Umbilical cord (tissue), 2 donors: ENCODE measurements around the gene ARHGAP29. TPM values are rescaled to one million over a fixed set of nuclear protein-coding genes. Genes with fewer than 3 reads are reported as not detected.
A peak's percentile ranks its signal among the peaks of the same experiment; 100 is the strongest.

Source experiments
- DNase-seq: peaks from one replicate; pipeline ENCODE4 v3.0.0-alpha.2; 2015; ENCODE audit warnings: low spot score
- total RNA-seq: library from RNA; depleted of rRNA; stranded (reverse); fragments of >200 nt; gene quantifications from one replicate; pipeline ENCODE4 v1.2.3, GENCODE V29; 2014; ENCODE audit warnings: low replicate concordance; ENCODE audit not compliant: insufficient read depth

Gene ARHGAP29
- total RNA-seq, 1 donor from 2014 or later: 41.7 TPM

DNA sequence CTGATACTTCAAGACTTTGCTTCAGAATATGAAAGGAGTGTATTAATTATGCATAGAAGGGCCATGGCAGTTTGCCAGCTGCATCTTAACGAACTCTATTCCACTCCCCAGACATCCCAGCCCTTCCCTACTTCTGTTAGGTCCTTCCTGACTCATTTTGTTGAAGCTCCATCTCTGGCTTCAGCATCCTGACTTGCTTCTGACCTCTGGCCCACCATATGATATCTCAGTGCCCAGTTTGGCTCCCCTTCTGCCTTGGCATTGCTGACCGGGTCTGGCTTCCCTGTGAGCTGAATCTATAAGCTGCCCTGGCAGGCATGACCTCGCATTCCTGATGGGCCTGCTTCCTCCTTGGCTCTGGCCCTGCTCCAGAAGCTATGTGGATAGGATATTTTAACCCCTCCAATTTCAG, 27.6 kb upstream of the ARHGAP29 start:
- no peak for DNase-seq

DNA sequence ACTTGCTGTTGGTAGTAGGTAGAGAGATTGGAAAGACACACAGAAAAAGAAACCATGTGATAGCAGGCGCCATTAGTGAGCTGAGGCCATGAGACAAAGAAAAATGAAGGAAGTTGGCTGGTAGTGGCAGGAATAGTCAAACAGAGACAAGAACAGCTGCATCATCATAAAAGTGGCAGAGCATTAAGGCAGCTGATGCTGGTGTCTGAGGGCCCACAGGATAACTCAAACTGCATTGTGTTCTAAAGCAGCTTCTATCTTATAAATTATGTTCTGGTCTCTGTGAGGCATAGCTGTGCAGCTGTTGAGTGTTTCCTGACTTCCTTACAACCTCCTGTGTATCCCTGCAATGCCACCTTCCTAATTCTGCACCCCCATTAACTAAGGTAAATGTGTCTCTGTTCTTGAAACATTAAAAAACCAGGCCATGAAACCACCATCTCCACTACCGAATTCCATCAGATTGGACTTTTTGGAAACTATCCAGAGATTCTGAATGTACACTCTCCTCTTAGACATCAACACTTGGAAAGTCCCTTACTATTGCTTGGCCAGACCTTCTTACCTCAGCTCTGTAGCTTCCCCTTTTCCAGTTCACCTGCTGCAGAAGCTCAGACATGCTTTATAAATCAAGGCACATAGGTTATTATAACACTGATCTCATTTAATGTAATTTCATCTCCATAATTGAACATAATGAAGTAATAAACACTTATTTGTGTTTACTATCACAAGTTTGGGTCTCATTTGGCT, 23.4 kb upstream of the ARHGAP29 start:
- no peak for DNase-seq

DNA sequence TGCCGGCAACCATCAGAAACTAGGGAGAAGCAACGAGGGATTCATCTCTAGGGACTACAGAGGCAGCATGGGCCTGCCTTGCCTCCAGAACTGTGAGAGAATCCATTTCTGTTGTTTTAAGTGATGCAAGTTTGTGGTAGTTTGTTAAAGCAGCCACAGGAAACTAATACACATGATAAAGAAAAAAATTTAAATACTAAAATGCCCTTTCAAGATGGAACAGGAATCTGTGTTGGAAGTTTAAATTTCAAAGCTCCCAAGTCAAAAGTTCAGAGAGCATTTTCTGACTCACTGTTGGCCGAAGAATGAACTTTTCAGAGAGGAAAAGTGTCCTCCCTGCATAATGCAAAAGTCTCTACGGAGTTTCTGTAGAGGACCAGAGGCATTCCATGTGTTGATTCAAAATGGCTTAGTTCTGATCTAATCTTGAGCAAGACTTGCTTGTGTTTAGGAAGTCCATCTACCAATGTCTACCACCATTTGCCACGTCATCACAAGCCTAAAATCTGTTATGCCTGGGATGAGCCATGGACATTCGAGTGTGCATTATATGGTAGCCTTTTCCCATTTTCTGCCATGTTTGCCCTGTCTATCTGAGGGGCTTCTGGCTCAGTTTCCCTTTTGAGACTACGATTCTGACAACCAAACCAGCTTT, 22.4 kb upstream of the ARHGAP29 start:
- no peak for DNase-seq

DNA sequence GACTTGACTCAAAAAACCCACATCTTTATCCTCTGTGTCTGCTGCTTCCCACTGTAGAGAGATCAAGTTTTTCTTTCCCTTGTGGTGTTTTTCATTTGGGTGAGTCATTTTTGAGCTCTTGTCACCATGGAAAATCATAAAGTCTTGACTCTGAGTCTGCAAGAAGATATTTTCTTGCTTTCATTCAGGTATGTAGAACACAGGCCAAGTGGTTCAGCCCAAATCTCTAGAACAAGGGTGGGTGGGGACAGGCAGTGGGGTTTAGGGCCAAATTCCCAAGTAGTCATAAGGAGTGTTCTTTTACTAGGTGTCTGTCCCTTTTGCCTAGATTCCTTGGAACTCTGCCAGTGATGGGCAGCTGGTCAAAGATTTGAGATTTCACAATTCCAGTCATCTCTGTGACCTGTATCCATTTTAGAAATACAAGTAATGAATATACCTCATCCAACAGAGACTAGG, 21.5 kb upstream of the ARHGAP29 start:
- peak; percentile 49 for DNase-seq

DNA sequence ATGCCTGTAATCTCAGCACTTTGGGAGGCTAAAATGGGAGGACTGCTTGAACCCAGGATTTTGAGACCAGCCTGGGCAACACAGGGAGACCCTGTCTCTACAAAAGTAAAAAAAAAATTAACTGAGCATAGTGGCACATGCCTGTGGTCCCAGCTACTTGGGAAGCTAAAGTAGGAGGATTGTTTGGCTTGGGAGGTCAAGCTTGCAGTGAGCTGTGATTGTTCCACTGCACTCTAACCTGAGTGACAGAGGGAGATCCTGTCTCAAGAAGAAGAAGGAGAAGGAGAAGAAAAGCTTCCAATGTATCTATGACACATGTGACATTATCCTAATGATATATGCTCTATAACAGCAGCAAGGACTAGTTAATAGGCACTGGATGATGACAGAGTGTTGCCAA, 20.1 kb upstream of the ARHGAP29 start:
- DNase-seq: no peak

DNA sequence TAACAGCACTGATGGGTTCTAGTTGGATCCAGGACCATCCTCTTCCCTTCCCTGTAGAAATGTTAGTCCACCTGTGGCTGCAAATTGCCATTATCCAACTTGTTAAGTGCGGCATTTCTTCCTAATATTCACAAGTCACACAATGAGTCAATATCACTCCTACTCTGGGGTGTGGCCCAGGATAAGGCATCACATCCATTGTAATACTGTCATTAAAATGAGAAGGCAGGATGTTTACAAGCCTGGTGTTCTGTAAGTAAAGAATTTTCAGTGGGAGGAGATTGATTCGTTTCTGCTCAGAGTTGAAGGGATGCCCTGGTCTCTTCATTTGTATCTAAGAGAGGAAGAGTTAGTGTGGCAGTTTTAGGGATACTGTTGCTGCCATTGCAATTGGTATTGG, 18.1 kb upstream of the ARHGAP29 start:
- DNase-seq: no peak

DNA sequence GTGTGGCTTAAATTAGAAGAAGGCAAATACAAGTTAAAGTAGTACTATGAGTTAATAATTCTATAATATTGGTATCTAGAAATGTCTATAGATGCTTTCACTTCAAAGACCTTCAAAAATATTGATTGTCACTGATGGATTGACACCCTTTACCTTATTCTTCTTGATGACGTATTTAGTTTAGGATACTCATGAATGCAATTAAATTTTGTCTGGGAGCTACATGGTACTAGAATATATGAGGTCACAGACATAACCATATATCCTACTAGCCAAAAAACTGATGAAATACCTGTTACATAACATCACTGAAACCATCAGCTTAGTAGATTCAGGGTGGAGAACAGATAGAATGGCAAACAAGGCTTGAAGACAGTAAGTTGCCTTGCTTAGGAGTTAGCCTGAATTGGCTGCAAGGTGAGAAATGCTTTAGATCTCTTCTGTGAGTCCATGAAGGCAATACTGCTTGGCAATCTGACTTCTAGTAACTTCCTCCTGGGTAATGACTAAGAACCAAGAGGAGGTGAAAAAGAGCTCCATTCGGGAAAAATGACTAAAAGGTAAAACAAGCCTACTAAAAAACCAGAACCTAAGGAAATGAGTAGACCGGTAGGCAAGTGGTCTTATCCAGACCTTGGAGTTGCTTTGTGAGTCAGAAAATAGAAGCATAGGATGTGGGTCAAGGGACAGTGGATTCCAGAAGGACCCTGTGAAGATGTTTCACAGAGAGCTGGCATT, 16.9 kb upstream of the ARHGAP29 start:
- DNase-seq: no peak

DNA sequence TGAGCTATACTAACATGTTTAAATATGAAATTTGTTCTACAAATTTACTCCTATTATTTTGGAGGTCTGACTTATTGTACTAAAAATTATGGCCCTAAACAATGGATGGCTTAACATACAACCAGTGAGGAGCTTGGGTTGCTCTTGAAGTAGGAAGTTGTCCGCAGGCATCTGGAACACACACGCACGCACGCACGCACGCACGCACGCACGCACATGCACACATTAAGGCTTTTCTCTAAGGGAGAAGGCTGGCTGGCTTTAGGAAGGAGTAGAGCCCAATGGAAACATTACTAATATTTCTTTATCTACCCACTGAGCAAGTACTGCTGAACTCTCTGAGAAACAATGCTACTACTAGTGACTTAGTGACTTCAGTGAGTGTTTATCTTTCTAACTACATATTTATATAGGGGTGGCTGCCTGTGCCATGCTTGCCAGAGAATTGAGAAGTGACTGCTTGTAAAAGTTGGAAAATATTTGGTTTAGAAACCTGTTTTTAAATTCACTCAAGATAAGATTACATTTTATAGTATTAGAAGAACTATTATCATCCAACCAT, 16.2 kb upstream of the ARHGAP29 start:
- no peak for DNase-seq

DNA sequence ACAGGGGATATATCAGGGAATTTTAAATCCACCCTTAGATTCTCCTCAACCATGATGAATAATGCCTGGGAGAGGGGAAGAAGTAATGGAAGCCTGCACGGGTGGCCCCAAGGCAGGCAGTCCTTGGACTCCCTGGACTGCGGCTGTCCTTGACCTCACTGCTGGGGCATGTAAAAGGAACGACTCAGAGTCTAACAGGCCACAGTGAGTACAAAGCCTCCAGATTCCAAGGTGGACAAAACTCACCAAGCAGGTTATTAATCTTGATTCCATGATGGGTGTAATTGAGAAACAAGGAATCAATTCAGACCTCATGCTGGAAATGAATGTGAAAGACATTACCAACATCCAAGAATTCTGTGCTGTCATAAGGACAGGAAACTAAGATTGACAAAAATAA, 13.0 kb upstream of the ARHGAP29 start:
- DNase-seq: no peak

DNA sequence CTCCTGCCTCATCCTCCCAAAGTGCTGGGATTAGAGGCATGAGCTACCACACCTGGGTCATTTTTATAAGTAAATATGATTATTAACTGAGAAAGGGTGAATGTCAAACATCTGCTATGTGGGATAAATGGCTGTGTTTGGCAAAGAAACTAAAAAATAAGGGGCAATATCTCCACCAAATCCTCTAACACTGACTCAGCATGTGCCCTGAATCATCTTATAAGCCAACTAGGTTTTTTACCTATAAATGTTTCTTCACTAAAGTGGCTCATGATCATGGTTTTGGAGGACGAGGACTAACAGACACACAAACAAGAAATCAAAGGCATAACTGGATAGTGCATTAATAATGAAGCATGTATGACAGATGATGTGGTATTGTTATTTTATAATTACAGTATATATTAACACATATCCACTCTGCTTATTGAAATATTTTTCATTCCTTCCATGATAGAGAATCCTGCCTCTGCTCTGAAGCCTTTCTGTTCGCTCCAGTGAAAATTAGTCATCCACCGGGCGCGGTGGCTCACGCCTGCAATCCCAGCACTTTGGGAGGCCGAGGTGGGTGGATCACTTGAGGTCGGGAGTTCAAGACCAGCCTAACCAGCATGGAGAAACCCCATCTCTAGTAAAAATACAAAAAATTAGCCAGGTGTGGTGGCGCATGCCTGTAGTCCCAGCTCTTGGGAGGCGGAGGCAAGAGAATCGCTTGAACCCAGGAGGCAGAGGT, 11.7 kb upstream of the ARHGAP29 start:
- DNase-seq: no peak

DNA sequence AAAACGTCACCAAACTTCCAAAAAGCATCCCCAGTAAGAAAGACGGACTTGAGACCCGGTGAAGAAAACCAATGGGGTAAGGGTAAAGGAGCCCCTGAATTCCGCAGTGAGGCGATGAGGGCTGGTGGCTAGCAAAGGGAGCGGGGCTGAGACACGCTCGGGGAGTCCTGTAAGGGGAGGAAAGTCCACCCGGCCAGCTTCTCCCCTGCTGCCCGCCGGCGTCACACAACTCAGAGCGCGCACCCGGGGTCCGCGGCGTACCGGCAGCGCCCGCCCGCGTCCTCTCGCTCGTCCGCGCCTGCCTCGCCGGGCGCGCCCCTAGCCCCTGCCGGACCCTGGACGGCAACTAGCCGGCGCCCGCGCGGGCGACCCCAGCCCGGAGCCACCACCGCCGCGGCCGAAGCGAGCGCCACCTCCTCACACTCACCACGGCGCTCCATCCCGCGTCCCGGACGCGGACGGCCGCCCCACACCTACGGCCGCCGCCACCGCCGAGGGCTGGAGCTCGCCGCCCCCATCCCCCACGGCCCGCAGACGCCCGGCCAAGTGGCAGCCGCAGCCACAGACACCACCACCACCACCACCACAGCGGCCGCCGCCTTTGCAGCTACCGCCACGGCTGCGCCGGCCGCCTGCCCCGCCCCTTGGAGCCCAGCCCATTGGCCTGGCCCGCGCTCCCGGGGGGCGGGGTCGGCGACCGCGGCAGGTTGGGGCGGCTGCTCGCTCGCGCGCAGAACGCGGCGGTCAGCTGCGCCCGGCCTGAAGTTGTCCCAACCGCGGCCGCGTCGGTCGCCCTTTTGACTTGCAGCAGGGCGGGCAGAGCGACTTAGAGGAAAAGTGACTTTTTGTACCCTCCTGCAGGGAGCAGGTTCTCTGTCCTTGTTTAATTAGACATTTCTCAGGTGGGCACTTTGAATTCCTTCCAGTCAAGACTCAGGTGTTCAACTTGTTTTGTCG, 10.0 kb upstream of the ARHGAP29 start:
- DNase-seq: peak; percentile 58

DNA sequence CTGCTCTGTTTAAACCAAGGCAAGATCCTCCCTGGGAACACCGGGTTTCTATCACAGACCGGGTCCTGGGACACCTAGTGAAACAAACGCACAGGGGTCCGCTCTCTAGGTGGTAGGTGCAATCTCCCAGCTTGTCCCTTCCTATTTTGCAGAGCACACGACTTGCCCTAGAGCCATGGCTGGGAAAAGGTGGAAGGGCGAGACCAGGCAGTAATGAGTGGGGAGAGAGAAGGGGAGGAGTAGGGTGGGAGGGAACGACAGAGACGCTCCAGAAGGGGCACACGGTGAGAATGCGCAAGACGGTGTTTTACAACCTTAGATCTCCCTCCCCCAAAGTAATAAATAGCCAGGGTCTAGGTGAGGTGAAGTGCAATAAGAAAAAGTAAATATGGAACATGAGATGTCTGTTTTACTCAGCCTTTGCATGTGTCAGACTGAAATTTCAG, 9.3 kb upstream of the ARHGAP29 start:
- DNase-seq: no peak

DNA sequence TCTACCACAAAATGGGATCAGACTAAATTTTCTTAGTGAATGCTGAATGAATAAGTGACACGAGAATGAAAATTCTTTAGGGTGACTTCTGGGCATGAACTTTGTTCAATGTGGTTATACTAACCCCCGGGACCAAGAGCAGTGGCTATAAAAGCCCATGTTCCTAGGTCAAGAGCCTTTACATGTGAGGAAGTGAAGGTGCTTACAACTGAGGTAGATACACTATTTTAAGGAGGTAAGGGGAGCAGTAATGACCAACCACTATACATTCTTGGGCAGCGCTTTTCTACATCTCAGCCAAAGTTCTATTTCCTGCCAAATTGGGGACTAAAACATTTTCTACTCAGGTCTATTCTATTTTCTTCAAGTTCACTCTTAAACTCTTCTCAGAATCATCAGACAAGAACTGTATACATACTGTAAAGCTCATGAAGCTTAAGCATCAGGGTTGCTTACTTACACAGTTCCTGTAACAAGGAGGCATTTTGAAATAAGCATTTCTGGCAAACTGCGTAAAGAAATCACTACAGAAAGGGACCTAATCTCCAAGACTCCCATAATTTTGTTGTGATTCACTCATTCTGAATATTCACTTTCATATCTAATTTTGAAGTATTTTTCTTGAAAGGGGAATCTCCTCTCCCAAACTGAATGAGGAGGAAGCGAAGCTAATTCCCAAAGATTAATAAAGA, 8.5 kb upstream of the ARHGAP29 start:
- peak; percentile 41 for DNase-seq

DNA sequence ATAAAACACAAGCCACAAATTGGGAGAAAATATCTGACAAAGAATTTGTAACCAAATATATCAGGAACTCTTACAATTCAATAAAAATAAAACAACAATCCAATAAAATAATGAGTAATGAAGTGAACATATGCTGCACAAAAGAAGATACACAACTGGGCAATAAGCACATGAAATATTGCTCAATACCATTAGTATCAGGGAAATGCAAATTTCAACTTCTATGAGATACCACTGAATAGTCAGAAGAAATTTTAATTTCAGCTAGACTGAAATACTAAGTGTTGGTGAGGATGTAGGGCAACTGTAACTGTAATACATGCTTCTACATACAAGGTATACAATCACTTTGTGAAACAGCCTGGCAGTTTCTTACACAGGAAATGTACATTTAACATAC, 7.4 kb upstream of the ARHGAP29 start:
- DNase-seq: no peak

DNA sequence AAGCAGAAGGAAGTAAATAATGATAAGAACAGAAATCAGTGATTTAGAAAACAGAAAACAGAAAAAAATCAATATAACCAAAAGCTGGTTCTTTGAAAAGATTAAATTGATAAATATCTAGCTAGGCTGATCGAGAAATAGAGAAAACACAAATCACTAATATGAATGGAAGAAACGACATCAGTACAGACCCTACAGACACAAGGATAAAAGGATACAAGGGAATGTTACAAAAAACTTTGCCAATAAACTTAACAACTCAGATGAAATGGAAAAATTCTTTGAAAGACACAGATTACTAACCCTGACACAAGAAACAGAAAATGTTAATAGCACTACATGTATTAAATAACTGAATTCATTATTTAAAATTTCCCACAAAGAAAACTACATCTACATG, 6.3 kb upstream of the ARHGAP29 start:
- no peak for DNase-seq

DNA sequence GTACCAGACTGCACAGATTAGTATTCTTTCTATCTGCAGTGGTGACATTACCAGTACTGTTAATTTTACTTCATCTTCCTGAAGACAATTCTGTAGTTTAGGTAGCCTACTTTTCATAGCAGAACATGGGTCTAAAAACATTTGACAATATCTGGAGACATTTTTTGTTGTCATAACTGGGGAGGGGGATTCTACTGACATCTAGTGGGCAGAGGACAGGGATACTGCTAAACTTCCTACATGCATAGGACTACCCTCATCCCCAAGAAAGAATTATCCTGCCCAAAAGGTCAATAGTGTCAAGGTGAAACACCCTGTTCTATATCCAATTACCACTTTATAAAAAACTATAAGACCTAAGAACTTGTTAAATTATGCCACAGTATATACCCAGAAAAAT, 3.4 kb upstream of the ARHGAP29 start:
- DNase-seq: no peak

DNA sequence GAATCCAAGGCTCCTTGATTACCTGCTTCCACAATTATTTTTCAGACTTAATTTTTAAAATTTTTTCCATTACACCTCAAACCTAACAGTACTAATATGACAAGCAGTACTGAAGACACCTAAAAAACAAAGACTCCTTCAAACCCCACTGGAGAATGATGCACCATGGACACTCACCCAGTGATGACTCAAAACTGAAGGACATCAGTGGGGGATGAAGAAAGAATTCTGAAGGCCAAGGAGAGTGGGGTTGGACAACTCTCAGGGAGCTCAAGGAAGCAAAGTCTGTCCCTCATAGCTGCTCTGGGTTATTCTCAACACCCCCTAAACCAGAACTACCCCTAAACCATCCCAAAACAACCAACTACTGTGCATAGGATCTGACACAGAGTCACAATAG, 2.4 kb upstream of the ARHGAP29 start:
- DNase-seq: no peak

DNA sequence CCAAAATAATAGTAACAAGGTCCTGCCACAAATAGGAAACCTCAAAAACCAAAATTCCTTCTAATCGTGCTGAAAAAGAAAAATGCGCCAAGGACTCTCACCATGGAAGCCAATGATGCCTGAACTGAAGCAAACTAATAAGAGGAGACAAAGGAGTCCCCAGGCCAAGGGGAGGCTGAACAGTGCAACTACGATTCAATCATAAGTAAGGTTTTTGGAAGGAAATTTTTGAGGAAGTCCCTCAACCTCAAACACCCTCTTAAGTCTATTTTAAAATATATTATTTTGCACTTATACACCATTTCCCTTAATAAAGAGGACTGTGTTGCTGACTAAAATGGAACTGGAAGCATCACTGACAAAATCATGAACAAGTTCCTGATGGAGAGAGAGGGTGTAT, 1.7 kb upstream of the ARHGAP29 start:
- DNase-seq: no peak

DNA sequence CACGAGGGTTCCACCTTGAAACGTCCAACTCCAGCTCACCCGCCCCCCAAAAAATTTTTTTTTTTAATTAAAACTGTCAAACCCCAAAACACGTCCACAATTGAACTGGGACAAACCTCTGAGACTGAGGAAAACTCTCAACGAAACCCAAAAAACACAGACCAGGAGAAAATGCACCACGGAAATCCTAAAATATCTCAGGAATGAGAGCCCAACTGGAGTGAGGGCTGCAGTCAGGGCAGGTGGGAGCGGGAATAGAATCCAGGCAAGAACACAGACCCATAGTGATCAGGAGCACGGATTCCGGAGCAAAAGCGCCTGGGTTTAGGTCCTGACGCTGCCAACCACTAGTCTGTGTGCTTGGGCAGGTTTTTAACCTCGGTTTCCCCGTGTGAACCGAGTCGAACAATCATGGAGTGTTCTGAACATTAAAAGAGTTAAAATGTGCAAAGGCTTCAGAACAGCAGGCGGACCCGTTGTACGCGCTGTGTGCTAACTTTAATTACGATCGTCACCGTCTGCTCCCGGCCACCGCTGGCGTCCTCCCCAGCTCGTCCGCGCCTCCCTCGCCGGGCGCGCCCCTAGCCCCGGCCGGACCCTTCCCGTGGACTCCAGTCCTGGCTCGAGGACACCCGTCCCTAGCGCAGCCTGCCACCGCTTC, 624 bp downstream of the ARHGAP29 start:
- DNase-seq: peak; percentile 58
